ENCODE results near the gene MPDU1.

Gene MPDU1

GRCh38 chr17:7561028-7561575, 22.6 kb upstream of the MPDU1 start:
- H3K4me3 ChIP-seq (ENCODE audit: low read length) = peak overlapping the region; percentile 71
- peak; percentile 54 for DNase-seq (ENCODE audit: low read depth)
- TF ChIP-seq, protein P1, sequence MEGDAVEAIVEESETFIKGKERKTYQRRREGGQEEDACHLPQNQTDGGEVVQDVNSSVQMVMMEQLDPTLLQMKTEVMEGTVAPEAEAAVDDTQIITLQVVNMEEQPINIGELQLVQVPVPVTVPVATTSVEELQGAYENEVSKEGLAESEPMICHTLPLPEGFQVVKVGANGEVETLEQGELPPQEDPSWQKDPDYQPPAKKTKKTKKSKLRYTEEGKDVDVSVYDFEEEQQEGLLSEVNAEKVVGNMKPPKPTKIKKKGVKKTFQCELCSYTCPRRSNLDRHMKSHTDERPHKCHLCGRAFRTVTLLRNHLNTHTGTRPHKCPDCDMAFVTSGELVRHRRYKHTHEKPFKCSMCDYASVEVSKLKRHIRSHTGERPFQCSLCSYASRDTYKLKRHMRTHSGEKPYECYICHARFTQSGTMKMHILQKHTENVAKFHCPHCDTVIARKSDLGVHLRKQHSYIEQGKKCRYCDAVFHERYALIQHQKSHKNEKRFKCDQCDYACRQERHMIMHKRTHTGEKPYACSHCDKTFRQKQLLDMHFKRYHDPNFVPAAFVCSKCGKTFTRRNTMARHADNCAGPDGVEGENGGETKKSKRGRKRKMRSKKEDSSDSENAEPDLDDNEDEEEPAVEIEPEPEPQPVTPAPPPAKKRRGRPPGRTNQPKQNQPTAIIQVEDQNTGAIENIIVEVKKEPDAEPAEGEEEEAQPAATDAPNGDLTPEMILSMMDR (conservative IDR thresholded peaks at IDR 0.05; ENCODE audit: low read depth, low read length) = peak; percentile 76

DNA sequence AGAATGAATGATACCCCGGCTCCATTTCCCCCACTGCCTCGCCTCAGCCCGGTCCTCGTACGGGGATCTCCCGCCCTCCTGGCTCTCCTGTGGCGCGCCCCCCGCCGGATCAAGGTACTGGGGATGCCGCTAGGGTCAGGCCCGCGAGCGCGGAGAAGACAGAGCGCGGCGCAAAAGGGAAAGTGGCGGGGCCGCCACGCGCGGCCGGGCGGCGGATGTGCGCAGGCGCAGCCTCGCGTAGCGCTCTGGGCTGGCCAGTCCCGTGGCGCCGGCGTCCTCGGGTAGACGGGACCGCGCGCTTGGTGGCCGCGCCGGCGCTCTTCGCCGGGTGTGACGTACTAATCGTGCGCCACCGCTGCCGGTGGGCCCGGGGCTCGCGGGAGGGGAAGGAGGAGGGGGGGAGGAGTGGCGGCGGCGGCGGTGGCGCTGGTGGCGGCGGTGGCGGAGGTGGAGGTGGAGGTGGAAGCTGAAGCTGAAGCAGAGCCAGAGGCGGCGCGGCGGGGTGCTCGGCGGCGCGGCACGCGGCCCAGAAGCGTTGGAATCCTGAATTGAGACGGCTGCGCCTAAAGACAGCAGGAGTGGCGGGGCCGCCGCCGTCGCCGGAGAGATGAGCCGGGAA, 22.0 kb upstream of the MPDU1 start, which contains the start of gene SENP3:
TSS of gene SENP3 (plus strand) at position 331 of the 619 bp plus-strand sequence. CDS start 1,158 bp downstream, outside the sequence.
- TF ChIP-seq, protein P1 (conservative IDR thresholded peaks at IDR 0.05; ENCODE audit: low read depth, low read length) = no peak
- peak; percentile 62 for DNase-seq (ENCODE audit: low read depth)
- peak within 1 kb of the TSS; percentile 81 for H3K4me3 ChIP-seq (ENCODE audit: low read length)

- no peak for DNase-seq (ENCODE audit: low read depth)
- TF ChIP-seq, protein P1 (conservative IDR thresholded peaks at IDR 0.05; ENCODE audit: low read depth, low read length) = no peak
- H3K4me3 ChIP-seq (ENCODE audit: low read length) = peak overlapping the region; percentile 81
These were observed 21.4 kb upstream of the MPDU1 start for GRCh38 chr17:7562208-7562605.

DNA sequence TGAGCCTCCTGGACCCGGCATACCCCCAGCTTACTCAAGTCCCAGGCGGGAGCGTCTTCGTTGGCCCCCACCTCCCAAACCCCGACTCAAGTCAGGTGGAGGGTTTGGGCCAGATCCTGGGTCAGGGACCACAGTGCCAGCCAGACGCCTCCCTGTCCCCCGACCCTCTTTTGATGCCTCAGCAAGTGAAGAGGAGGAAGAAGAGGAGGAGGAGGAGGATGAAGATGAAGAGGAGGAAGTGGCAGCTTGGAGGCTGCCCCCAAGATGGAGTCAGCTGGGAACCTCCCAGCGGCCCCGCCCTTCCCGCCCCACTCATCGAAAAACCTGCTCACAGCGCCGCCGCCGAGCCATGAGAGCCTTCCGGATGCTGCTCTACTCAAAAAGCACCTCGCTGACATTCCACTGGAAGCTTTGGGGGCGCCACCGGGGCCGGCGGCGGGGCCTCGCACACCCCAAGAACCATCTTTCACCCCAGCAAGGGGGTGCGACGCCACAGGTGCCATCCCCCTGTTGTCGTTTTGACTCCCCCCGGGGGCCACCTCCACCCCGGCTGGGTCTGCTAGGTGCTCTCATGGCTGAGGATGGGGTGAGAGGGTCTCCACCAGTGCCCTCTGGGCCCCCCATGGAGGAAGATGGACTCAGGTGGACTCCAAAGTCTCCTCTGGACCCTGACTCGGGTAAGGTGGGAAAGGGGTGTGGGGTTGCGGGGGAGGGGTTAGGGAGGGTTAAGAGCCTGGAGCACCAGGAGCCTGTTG, 20.4 kb upstream of the MPDU1 start:
- TF ChIP-seq, protein P1 (conservative IDR thresholded peaks at IDR 0.05; ENCODE audit: low read depth, low read length) = no peak
- no peak for DNase-seq (ENCODE audit: low read depth)
- no peak overlapping the region for H3K4me3 ChIP-seq (ENCODE audit: low read length)

DNA sequence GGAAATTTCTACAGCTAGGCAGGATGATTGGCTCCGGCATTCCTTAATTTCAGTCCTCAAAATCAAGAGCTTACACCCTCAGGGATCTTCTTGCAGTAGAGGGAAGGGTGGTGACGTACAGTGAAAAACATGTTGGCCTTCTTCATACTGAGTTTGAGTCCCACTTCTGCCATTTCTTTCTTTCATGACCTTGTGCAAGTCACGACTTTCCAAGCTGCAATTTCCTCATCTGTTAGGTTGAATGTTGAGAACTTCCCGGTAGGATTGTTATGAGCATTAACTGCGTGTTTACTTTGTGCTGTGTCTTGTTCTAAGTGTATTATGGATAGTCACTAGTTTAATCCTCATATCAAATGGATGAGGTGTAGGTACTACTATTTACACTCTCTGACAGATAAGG, 14.1 kb upstream of the MPDU1 start:
- DNase-seq (ENCODE audit: low read depth) = no peak
- H3K4me3 ChIP-seq (ENCODE audit: low read length) = no peak overlapping the region
- TF ChIP-seq, protein P1 (conservative IDR thresholded peaks at IDR 0.05; ENCODE audit: low read depth, low read length) = no peak

DNA sequence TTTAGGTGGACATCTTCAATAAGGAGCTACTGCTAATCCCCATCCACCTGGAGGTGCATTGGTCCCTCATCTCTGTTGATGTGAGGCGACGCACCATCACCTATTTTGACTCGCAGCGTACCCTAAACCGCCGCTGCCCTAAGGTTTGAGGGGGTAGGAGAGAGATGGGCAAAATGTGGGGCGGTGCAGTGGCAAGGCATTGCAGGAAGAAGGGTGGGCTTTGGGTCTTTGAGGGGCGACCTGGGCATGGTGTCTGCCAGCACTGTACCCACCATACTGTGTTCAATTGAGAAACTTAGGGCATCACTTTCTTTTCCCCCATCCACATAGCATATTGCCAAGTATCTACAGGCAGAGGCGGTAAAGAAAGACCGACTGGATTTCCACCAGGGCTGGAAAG, 13.3 kb upstream of the MPDU1 start:
- TF ChIP-seq, protein P1 (conservative IDR thresholded peaks at IDR 0.05; ENCODE audit: low read depth, low read length) = no peak
- no peak for DNase-seq (ENCODE audit: low read depth)
- H3K4me3 ChIP-seq (ENCODE audit: low read length) = no peak overlapping the region

DNA sequence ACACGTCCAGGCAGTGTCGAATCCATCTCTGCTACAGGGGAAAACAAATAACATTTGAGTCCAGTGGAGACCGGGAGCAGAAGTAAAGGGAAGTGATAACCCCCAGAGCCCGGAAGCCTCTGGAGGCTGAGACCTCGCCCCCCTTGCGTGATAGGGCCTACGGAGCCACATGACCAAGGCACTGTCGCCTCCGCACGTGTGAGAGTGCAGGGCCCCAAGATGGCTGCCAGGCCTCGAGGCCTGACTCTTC, 11.4 kb upstream of the MPDU1 start:
- TF ChIP-seq, protein P1 (conservative IDR thresholded peaks at IDR 0.05; ENCODE audit: low read depth, low read length) = no peak
- peak overlapping the region; percentile 64 for H3K4me3 ChIP-seq (ENCODE audit: low read length)
- DNase-seq (ENCODE audit: low read depth) = no peak
